RCC 7860 (cell line): Measurements from ENCODE around the gene MED27.

Experiments used
- DNase-seq: peaks from one replicate; pipeline ENCODE4 v3.0.0-alpha.2; 2015; ENCODE audit warnings: low spot score
- FAIRE-seq: peaks from 2 replicates; lab custom pipeline; 2012; peaks lifted over from hg19 to GRCh38; lab: Jason Lieb, UNC

The MED27 gene

GRCh38 chr9:132002643-132003318 is 76.9 kb downstream of the MED27 start:
- FAIRE-seq = peak; percentile 31
- no peak for DNase-seq

- FAIRE-seq = no peak
- no peak for DNase-seq
Observed at GRCh38 chr9:132001567-132001966, 78.1 kb downstream of the MED27 start.

GRCh38 chr9:132000659-132001058 is 79.0 kb downstream of the MED27 start:
- DNase-seq (no peak), FAIRE-seq (no peak)

- DNase-seq (peak; percentile 87), FAIRE-seq (peak; percentile 98)
Observed at GRCh38 chr9:131999692-132000551, 79.7 kb downstream of the MED27 start.

- FAIRE-seq (no peak), DNase-seq (no peak)
Observed at GRCh38 chr9:131997779-131998178, 81.9 kb downstream of the MED27 start.

- FAIRE-seq = no peak
- DNase-seq = no peak
Observed at GRCh38 chr9:131997076-131997475, 82.6 kb downstream of the MED27 start.

- DNase-seq (peak; percentile 32), FAIRE-seq (peak; percentile 56)
Observed at GRCh38 chr9:131995382-131995781, 84.3 kb downstream of the MED27 start.

- FAIRE-seq = no peak
Observed at GRCh38 chr9:131994364-131995125, 85.1 kb downstream of the MED27 start.

GRCh38 chr9:131992906-131993657 is 86.6 kb downstream of the MED27 start:
- FAIRE-seq (no peak), DNase-seq (no peak)

More at GRCh38 chr9:131994364-131995125, 85.1 kb downstream of the MED27 start:
- DNase-seq = no peak

GRCh38 chr9:131987232-131987631 is 92.4 kb downstream of the MED27 start:
- DNase-seq = no peak
- no peak for FAIRE-seq

GRCh38 chr9:131986576-131986975 is 93.1 kb downstream of the MED27 start:
- no peak for DNase-seq

GRCh38 chr9:131986089-131986488 is 93.6 kb downstream of the MED27 start:
- DNase-seq (no peak), FAIRE-seq (no peak)

More at GRCh38 chr9:131986576-131986975, 93.1 kb downstream of the MED27 start:
- FAIRE-seq = no peak

GRCh38 chr9:131984564-131984963 is 95.1 kb downstream of the MED27 start:
- no peak for DNase-seq
- no peak for FAIRE-seq

- DNase-seq = no peak
- FAIRE-seq = peak; percentile 58
Observed at GRCh38 chr9:131982671-131983239, 96.9 kb downstream of the MED27 start.

- DNase-seq (no peak), FAIRE-seq (no peak)
Observed at GRCh38 chr9:131982102-131982501, 97.6 kb downstream of the MED27 start.

- FAIRE-seq (no peak), DNase-seq (no peak)
Observed at GRCh38 chr9:131981116-131981776, 98.4 kb downstream of the MED27 start.

GRCh38 chr9:131980267-131981016 is 99.2 kb downstream of the MED27 start:
- FAIRE-seq = no peak
- DNase-seq = no peak

GRCh38 chr9:131977109-131977838 is 102.4 kb downstream of the MED27 start:
- DNase-seq (no peak), FAIRE-seq (no peak)
